DOHH2 (cell line): ENCODE measurements around the gene MXD4.

Source experiments
- CTCF ChIP-seq: fragments of 200-600 bp; sonication (generic); IDR thresholded peaks from one replicate; pipeline ENCODE4 v1.5.1; 2014; ENCODE audit warnings: antibody characterized with exemption, mild to moderate bottlenecking, low read depth, low read length; ENCODE audit not compliant: poor library complexity, severe bottlenecking
- EZH2phosphoT487 ChIP-seq: fragments of 200-600 bp; sonication (generic); IDR thresholded peaks from 2 replicates; pipeline ENCODE4 v1.6.1; 2017; ENCODE audit warnings: borderline replicate concordance, mild to moderate bottlenecking, antibody characterized with exemption, low read length, moderate library complexity, mixed read lengths

DNA sequence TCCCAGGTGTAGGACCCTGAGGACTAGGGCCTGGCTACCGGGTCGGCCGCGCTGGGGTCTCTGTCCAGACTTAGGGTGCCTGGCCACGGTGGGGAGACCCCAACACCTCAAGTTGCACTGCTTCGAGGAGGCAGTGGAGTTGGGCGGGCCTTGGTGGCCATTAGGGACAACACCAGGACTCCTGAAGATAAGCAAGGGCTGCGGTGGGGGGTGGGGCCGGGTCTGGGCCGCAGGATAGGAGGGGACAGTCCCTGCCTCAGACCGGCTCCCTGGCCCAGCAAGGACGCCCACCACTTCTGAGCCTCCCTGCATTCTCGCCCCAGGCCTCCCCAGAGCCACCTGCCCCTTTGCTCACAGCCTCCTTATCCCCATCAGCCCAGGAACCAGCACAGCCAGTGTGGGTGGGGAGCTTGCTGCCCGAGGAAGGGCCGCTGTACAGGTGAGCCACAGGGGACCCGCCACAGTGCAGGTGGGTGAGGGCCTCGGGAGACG is 5.5 kb upstream of the MXD4 start:
- no peak for TF ChIP-seq CTCF
- no peak for TF ChIP-seq EZH2phosphoT487
